HepG2 (cell line): ENCODE results near the gene IWS1. TPM values are rescaled to one million over a fixed set of nuclear protein-coding genes. Genes with fewer than 3 reads are reported as not detected.
A peak's percentile ranks its signal among the peaks of the same experiment; 100 is the strongest.

Experiments used
- AGO1 ChIP-seq: fragments of 200-400 bp; formaldehyde crosslinking; IDR thresholded peaks from 2 replicates; pipeline ENCODE4 v1.6.1; 2017; ENCODE audit warnings: mild to moderate bottlenecking, low read depth, low read length, moderate library complexity; ENCODE audit not compliant: poor library complexity, severe bottlenecking
- EZH2 ChIP-seq: conservative IDR thresholded peaks from 2 replicates; pipeline ENCODE4 v1.6.1; 2012; ENCODE audit warnings: mild to moderate bottlenecking, low read depth, low read length, moderate library complexity
- FOSL1 ChIP-seq: sonication (generic); formaldehyde crosslinking; IDR thresholded peaks from 2 replicates; pipeline ENCODE4 v1.9.0; 2021; ENCODE audit warnings: missing genetic modification reagents, borderline replicate concordance
- FOXP1 ChIP-seq, 2 experiments: fragments of 450-650 bp in 1 of 2; IDR thresholded peaks; 2 replicates each; pipeline ENCODE4 v1.6.1; 2017 to 2018; ENCODE audit warnings: antibody characterized with exemption in 1 of 2
- HMG20A ChIP-seq: IDR thresholded peaks from 2 replicates; pipeline ENCODE4 v1.6.1; 2016; ENCODE audit warnings: borderline replicate concordance
- HNF4A ChIP-seq: sonication (generic); formaldehyde crosslinking; IDR thresholded peaks from 2 replicates; pipeline ENCODE4 v1.4.0; 2020; ENCODE audit warnings: missing genetic modification reagents
- KDM2A ChIP-seq: sonication (generic); formaldehyde crosslinking; IDR thresholded peaks from 2 replicates; pipeline ENCODE4 v1.4.0; 2020; ENCODE audit warnings: low read depth, missing genetic modification reagents, borderline replicate concordance
- LCORL ChIP-seq, 2 experiments: fragments of 450-650 bp in 1 of 2; sonication (generic) in 1 of 2; formaldehyde crosslinking in 1 of 2; IDR thresholded peaks; 2 replicates each; pipeline versions ENCODE4 v1.5.0 to v1.6.1; 2017 to 2020; ENCODE audit warnings: antibody characterized with exemption in 1 of 2, missing genetic modification reagents in 1 of 2
- MAZ ChIP-seq, 2 experiments: sonication (generic) in 1 of 2; formaldehyde crosslinking in 1 of 2; IDR thresholded peaks; 2 replicates each; pipeline versions ENCODE4 v1.5.0 to v1.6.1; 2012 to 2020; ENCODE audit warnings: low read depth in 2 of 2, mild to moderate bottlenecking in 2 of 2, borderline replicate concordance in 1 of 2, improper control_type of control experiment in 1 of 2, low read length in 1 of 2, missing genetic modification reagents in 1 of 2, moderate library complexity in 1 of 2
- NFIC ChIP-seq: IDR thresholded peaks from 2 replicates; pipeline ENCODE4 v1.6.1; 2012; ENCODE audit warnings: mild to moderate bottlenecking, low read length, inconsistent platforms
- NFYC ChIP-seq: IDR thresholded peaks from 2 replicates; pipeline ENCODE4 v1.6.1; 2016; ENCODE audit warnings: missing genetic modification reagents, missing compliant biosample characterization
- SMAD9 ChIP-seq: sonication (generic); formaldehyde crosslinking; IDR thresholded peaks from 2 replicates; pipeline ENCODE4 v1.5.1; 2020; ENCODE audit warnings: mild to moderate bottlenecking, missing genetic modification reagents
- SSRP1 ChIP-seq: IDR thresholded peaks from 2 replicates; pipeline ENCODE4 v1.6.1; 2016; ENCODE audit warnings: control low read depth
- ZFP41 ChIP-seq: sonication (generic); formaldehyde crosslinking; IDR thresholded peaks from 2 replicates; pipeline ENCODE4 v1.4.0; 2020; ENCODE audit warnings: mild to moderate bottlenecking, missing genetic modification reagents, borderline replicate concordance
- ZMYM3 ChIP-seq: sonication (generic); formaldehyde crosslinking; IDR thresholded peaks from 2 replicates; pipeline ENCODE4 v1.5.1; 2020; ENCODE audit warnings: mild to moderate bottlenecking, missing genetic modification reagents
- ZNF75D ChIP-seq: sonication (generic); formaldehyde crosslinking; IDR thresholded peaks from 2 replicates; pipeline ENCODE4 v1.8.1; 2023; ENCODE audit warnings: missing genetic modification reagents, mild to moderate bottlenecking, borderline replicate concordance
- polyA plus RNA-seq, 8 experiments: library from polyadenylated mRNA; depleted of rRNA in 3 of 8; stranded (reverse) in 7 of 8; unstranded in 1 of 8; fragments of >200 nt; fragmentation: Illumina TruSeq in 4 of 8; extraction: Trizol in 4 of 8; gene quantifications; 2 replicates each; pipeline versions ENCODE4 v1.2.1 to v1.2.3, GENCODE V29; 2011 to 2016; ENCODE audit warnings: low read depth in 4 of 8, missing spikeins in 1 of 8, mixed read lengths in 1 of 8; ENCODE audit not compliant: insufficient read depth in 1 of 8
- total RNA-seq, 5 experiments: library from RNA; depleted of rRNA; stranded (reverse); fragments of >200 nt; fragmentation: Illumina TruSeq; extraction: Trizol; gene quantifications; 2 replicates each; pipeline ENCODE4 v1.2.3, GENCODE V29; 2016; ENCODE audit warnings: low read depth in 1 of 5
- TF ChIP-seq, protein P1 (sequence below): sonication (generic); formaldehyde crosslinking; IDR thresholded peaks from 2 replicates; pipeline ENCODE4 v1.4.0; 2020; ENCODE audit warnings: missing genetic modification reagents
- TF ChIP-seq, protein P2 (sequence below): sonication (generic); formaldehyde crosslinking; IDR thresholded peaks from 2 replicates; pipeline ENCODE4 v1.5.0; 2020; ENCODE audit warnings: mild to moderate bottlenecking, missing genetic modification reagents, moderate library complexity
- TF ChIP-seq, protein P3 (sequence below): sonication (generic); formaldehyde crosslinking; IDR thresholded peaks from 2 replicates; pipeline ENCODE4 v1.5.1; 2020; ENCODE audit warnings: mild to moderate bottlenecking, missing genetic modification reagents, borderline replicate concordance

IWS1 gene
- total and polyA plus RNA-seq, 2 of the 13 experiments (the other 11 are each of a cell fraction or from before 2014, with no cell fraction given): 28.9 to 62.3 TPM

DNA sequence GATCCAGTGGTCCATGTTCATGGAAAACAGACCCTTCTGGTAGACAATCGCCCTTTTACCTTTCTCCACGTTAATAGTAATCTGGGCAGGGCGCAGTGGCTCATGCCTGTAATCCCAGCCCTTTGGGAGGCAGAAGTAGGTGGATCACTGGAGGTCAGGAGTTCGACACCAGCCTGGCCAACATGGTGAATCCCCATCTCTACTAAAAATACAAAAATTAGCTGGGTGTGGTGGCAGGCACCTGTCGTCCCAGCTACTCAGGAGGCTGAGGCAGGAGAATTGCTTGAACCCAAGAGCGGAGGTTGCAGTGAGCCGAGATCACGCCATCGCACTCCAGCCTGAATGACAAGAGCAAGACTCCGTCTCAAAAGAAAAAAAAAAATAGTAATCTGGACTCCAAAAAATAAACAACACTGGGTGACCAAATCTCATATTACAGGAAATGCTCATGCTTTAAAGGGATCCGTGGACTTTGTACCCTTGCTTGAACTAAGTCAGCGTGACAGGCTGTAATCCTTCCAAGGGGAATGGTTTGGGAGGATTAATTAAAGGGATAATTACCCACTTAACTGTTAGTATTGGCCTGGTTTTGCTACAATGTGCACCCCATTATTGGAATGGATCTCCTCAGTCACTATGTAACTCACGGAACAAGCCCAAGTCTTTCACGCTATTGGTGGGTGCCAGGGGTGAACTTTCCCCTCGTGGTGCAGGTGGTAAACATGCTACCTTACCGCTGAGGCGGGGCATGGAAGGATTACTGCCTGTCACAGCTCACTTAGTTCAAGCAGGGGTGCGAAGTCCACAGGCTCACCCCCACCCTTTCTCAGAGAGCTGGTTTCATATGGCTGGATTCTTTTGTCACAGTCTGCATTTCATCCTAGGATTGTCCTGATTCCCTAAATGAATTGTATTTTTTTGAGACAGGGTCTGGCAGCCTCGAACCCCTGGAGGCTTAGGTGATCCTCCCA is 71.4 kb downstream of the IWS1 start (continued):
- TF ChIP-seq, protein P1, sequence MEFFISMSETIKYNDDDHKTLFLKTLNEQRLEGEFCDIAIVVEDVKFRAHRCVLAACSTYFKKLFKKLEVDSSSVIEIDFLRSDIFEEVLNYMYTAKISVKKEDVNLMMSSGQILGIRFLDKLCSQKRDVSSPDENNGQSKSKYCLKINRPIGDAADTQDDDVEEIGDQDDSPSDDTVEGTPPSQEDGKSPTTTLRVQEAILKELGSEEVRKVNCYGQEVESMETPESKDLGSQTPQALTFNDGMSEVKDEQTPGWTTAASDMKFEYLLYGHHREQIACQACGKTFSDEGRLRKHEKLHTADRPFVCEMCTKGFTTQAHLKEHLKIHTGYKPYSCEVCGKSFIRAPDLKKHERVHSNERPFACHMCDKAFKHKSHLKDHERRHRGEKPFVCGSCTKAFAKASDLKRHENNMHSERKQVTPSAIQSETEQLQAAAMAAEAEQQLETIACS: no peak; the same call in 1 of the 2 replicates
- TF ChIP-seq KDM2A (CRISPR knock-in tag) (peak; percentile 70), HNF4A (CRISPR knock-in tag) (peak; percentile 100), SSRP1 (CRISPR knock-in tag) (no peak), EZH2 (no peak), AGO1 (no peak), NFIC (peak; percentile 46; the same call in 1 of the 2 replicates), LCORL (IDR thresholded peaks at IDR 0.05) (peak; percentile 65; the same call in 1 of the 2 replicates), LCORL (CRISPR knock-in tag; IDR thresholded peaks at IDR 0.05) (peak; percentile 86), FOSL1 (no peak; the same call in 1 of the 2 replicates), HMG20A (CRISPR knock-in tag) (peak; percentile 70; the same call in 1 of the 2 replicates), MAZ (IDR thresholded peaks at IDR 0.05; ENCODE audit: borderline replicate concordance, low read depth, low read length) (peak; percentile 90; the same call in 1 of the 2 replicates), MAZ (CRISPR knock-in tag; IDR thresholded peaks at IDR 0.05; ENCODE audit: low read depth) (peak; percentile 85), SMAD9 (CRISPR knock-in tag) (no peak), ZNF75D (no peak), NFYC (peak; percentile 77), ZMYM3 (CRISPR knock-in tag) (0 out of 2 replicates have a peak, but pooled peaks have one; percentile 68), FOXP1 (IDR thresholded peaks at IDR 0.05) (peak; percentile 83), FOXP1 (CRISPR knock-in tag; IDR thresholded peaks at IDR 0.05) (peak; percentile 95), ZFP41 (CRISPR knock-in tag) (no peak)
- TF ChIP-seq, protein P2, sequence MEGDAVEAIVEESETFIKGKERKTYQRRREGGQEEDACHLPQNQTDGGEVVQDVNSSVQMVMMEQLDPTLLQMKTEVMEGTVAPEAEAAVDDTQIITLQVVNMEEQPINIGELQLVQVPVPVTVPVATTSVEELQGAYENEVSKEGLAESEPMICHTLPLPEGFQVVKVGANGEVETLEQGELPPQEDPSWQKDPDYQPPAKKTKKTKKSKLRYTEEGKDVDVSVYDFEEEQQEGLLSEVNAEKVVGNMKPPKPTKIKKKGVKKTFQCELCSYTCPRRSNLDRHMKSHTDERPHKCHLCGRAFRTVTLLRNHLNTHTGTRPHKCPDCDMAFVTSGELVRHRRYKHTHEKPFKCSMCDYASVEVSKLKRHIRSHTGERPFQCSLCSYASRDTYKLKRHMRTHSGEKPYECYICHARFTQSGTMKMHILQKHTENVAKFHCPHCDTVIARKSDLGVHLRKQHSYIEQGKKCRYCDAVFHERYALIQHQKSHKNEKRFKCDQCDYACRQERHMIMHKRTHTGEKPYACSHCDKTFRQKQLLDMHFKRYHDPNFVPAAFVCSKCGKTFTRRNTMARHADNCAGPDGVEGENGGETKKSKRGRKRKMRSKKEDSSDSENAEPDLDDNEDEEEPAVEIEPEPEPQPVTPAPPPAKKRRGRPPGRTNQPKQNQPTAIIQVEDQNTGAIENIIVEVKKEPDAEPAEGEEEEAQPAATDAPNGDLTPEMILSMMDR (CRISPR knock-in tag): 0 out of 2 replicates have a peak, but pooled peaks have one; percentile 2
- TF ChIP-seq, protein P3, sequence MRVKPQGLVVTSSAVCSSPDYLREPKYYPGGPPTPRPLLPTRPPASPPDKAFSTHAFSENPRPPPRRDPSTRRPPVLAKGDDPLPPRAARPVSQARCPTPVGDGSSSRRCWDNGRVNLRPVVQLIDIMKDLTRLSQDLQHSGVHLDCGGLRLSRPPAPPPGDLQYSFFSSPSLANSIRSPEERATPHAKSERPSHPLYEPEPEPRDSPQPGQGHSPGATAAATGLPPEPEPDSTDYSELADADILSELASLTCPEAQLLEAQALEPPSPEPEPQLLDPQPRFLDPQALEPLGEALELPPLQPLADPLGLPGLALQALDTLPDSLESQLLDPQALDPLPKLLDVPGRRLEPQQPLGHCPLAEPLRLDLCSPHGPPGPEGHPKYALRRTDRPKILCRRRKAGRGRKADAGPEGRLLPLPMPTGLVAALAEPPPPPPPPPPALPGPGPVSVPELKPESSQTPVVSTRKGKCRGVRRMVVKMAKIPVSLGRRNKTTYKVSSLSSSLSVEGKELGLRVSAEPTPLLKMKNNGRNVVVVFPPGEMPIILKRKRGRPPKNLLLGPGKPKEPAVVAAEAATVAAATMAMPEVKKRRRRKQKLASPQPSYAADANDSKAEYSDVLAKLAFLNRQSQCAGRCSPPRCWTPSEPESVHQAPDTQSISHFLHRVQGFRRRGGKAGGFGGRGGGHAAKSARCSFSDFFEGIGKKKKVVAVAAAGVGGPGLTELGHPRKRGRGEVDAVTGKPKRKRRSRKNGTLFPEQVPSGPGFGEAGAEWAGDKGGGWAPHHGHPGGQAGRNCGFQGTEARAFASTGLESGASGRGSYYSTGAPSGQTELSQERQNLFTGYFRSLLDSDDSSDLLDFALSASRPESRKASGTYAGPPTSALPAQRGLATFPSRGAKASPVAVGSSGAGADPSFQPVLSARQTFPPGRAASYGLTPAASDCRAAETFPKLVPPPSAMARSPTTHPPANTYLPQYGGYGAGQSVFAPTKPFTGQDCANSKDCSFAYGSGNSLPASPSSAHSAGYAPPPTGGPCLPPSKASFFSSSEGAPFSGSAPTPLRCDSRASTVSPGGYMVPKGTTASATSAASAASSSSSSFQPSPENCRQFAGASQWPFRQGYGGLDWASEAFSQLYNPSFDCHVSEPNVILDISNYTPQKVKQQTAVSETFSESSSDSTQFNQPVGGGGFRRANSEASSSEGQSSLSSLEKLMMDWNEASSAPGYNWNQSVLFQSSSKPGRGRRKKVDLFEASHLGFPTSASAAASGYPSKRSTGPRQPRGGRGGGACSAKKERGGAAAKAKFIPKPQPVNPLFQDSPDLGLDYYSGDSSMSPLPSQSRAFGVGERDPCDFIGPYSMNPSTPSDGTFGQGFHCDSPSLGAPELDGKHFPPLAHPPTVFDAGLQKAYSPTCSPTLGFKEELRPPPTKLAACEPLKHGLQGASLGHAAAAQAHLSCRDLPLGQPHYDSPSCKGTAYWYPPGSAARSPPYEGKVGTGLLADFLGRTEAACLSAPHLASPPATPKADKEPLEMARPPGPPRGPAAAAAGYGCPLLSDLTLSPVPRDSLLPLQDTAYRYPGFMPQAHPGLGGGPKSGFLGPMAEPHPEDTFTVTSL: peak; percentile 90
